GM23248 (cell line): ENCODE data around the gene SEC22C. TPM values are rescaled to one million over a fixed set of nuclear protein-coding genes. Genes with fewer than 3 reads are reported as not detected.

Experiments used
- DNase-seq: peaks from one replicate; pipeline ENCODE4 v3.0.0-alpha.2; 2015
- H2AFZ ChIP-seq: fragments of 200-600 bp; sonication (generic); 2 replicates; pipeline ENCODE4 v1.6.1; 2016; ENCODE audit warnings: antibody characterized with exemption
- H3F3A ChIP-seq: fragments of 200-600 bp; sonication (generic); 2 replicates; pipeline ENCODE4 v1.6.1; 2016; ENCODE audit warnings: mild to moderate bottlenecking, antibody characterized with exemption, mixed run types; ENCODE audit not compliant: insufficient read depth
- H3K27ac ChIP-seq: fragments of 200-600 bp; sonication (generic); 2 replicates; pipeline ENCODE4 v1.5.1; 2016; ENCODE audit warnings: mild to moderate bottlenecking
- H3K27me3 ChIP-seq: fragments of 200-600 bp; sonication (generic); replicated peaks from 2 replicates; pipeline ENCODE4 v1.6.1; 2016; ENCODE audit warnings: mild to moderate bottlenecking; ENCODE audit not compliant: insufficient read depth
- H3K36me3 ChIP-seq: fragments of 200-600 bp; sonication (generic); 2 replicates; pipeline ENCODE4 v1.6.1; 2016; ENCODE audit warnings: low read depth, mild to moderate bottlenecking
- H3K4me1 ChIP-seq: fragments of 200-600 bp; sonication (generic); 2 replicates; pipeline ENCODE4 v1.6.1; 2016; ENCODE audit warnings: mild to moderate bottlenecking; ENCODE audit not compliant: insufficient read depth
- H3K4me2 ChIP-seq: fragments of 200-600 bp; sonication (generic); one replicate; pipeline ENCODE4 v1.6.1; 2016; ENCODE audit warnings: mild to moderate bottlenecking; ENCODE audit not compliant: unreplicated experiment
- H3K4me3 ChIP-seq: fragments of 200-600 bp; sonication (generic); 2 replicates; pipeline ENCODE4 v1.5.1; 2016; ENCODE audit warnings: mild to moderate bottlenecking
- H3K79me2 ChIP-seq: fragments of 200-600 bp; sonication (generic); 2 replicates; pipeline ENCODE4 v1.6.1; 2016; ENCODE audit warnings: mild to moderate bottlenecking; ENCODE audit not compliant: insufficient read depth
- H3K9ac ChIP-seq: fragments of 200-600 bp; sonication (generic); 2 replicates; pipeline ENCODE4 v1.6.1; 2016; ENCODE audit warnings: mild to moderate bottlenecking
- H3K9me2 ChIP-seq: fragments of 200-600 bp; sonication (generic); 2 replicates; pipeline ENCODE4 v1.6.1; 2016; ENCODE audit warnings: mixed run types, mild to moderate bottlenecking, moderate library complexity; ENCODE audit not compliant: insufficient read depth
- H3K9me3 ChIP-seq: fragments of 200-600 bp; sonication (generic); one replicate; pipeline ENCODE4 v1.6.1; 2017; ENCODE audit warnings: low read depth
- H4K20me1 ChIP-seq: fragments of 200-600 bp; sonication (generic); 2 replicates; pipeline ENCODE4 v1.6.0; 2016; ENCODE audit not compliant: insufficient read depth
- EZH2 ChIP-seq: fragments of 200-600 bp; sonication (generic); IDR thresholded peaks from 2 replicates; pipeline ENCODE4 v1.6.1; 2018; ENCODE audit warnings: antibody characterized with exemption, mild to moderate bottlenecking; ENCODE audit not compliant: insufficient read depth, poor library complexity, severe bottlenecking
- EZH2phosphoT487 ChIP-seq: fragments of 200-600 bp; sonication (generic); IDR thresholded peaks from 2 replicates; pipeline ENCODE4 v1.6.1; 2018; ENCODE audit warnings: antibody characterized with exemption, moderate library complexity, mild to moderate bottlenecking, low read depth; ENCODE audit not compliant: insufficient read depth
- WGBS, 2 experiments: methylation state at CpG; one replicate each; pipeline ENCODE4 v1.1.6; 2015 to 2017; ENCODE audit warnings: low lambda C conversion rate in 2 of 2, low coverage in 1 of 2; ENCODE audit errors: missing lambda C conversion rate in 2 of 2; 5-methylcytosine and 5-hydroxymethylcytosine counted together
- in situ Hi-C: fragments of 300-500 bp; cut with MboI; formaldehyde crosslinking; loops from 2 replicates; pipeline ENCODE4 v1.15.0; 2020
- polyA plus RNA-seq: library from polyadenylated mRNA; unstranded; fragments of >200 nt; fragmentation: Nextera tagmentation; extraction: Ambion mirVana; gene quantifications from 2 replicates; pipeline ENCODE4 v1.2.1, GENCODE V29; 2016
- total RNA-seq: library from RNA; depleted of rRNA; stranded (reverse); fragments of >200 nt; shearing (Covaris generic); gene quantifications from 2 replicates; pipeline ENCODE4 v1.2.3, GENCODE V29; 2014; rRNA removed

Gene SEC22C, protein sequence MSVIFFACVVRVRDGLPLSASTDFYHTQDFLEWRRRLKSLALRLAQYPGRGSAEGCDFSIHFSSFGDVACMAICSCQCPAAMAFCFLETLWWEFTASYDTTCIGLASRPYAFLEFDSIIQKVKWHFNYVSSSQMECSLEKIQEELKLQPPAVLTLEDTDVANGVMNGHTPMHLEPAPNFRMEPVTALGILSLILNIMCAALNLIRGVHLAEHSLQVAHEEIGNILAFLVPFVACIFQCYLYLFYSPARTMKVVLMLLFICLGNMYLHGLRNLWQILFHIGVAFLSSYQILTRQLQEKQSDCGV
- total RNA-seq (67.3 and 80.1 TPM in 2 replicates), polyA plus RNA-seq (55.9 and 56.9 TPM in 2 replicates)

DNA sequence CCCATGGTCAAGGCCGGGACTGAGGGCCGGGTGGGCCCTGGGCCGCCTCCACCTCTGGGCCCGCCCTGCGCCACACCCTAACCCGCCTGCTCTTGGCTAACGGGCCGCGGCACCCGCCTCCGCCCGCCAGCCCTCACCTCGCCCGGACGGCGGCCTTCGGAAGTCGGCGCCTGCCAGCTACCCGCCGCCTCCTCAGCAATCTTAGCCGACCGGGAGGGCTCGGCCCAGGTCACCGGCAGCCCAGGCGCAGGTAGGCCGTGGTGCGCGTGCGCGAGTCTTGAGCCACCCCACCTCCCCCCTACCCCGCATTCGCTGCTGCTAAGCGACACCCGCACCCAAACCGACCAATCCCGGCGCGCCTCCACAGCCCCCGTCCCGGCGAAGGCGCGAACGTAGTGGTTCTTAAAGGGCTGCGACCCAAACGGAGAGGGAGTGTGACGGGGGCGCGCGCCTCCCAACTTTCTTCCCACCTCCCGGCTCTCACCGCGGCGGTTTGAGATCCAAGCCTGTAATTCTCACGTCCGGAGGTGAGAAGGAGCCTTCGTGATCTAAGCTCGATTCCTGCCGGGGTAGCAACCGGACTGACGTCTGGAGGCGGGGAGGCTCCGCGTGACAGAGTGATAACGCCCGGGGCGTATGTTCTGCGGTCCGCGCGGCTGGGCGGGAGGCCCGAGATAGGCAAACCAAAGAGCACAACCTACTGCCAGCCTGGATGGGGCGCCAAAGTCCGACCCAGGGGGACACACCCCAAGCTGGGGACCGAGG, at the start of gene SEC22C:
SEC22C (minus strand) TSS at position 259 of the 765 bp plus-strand sequence. CDS start 12,921 bp downstream, outside the sequence.
- no peaks in the 10 kb centered on the region for H3K27me3 ChIP-seq
- peak within 1 kb of the TSS; percentile 83 for H3K4me2 ChIP-seq
- H3K27ac ChIP-seq = peak within 1 kb of the TSS; percentile 68
- H3K36me3 ChIP-seq = no peaks in the 10 kb centered on the region; the same call in 1 of the 2 replicates
- H3K4me1 ChIP-seq = peaks cover 9% of the 10 kb centered on the region
- H3K9me3 ChIP-seq = no peaks in the 10 kb centered on the region
- H2AFZ ChIP-seq = peak within 1 kb of the TSS; percentile 78
- in situ Hi-C loops = no loop called here
- peak within 1 kb of the TSS; percentile 91 for H3K9ac ChIP-seq
- TF ChIP-seq EZH2 (no peak), EZH2phosphoT487 (no peak)
- H3F3A ChIP-seq = 0 out of 2 replicates have a peak, but pooled peaks cover 6% of the 10 kb centered on the region
- H3K9me2 ChIP-seq = no peaks in the 10 kb centered on the region
- H3K79me2 ChIP-seq = peaks cover 47% of the 10 kb centered on the region
- peak within 1 kb of the TSS; percentile 77 for H3K4me3 ChIP-seq
- DNase-seq = peak; percentile 97
- no peaks in the 10 kb centered on the region for H4K20me1 ChIP-seq
- 1 to 2% methylated on average over 49 to 66 of the region's 77 CpGs for WGBS, 2 experiments

DNA sequence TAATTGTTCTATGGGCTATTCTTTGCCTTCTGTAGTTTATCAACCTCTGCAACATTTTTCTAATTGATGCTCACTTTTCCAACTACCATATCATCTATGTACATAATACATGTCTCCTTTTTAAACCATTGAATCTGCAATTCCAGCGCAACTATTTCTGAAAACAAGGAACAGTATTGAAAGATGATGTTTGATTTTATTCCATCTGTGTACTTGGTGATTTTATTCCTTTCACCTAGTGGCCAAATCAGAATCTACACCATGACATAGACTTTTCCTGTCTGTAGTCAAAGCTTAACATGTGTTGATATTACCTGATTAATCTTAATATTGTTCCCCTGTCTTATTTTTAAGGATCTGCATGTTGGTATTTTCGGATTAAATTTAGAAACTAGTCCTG, 31.7 kb upstream of the SEC22C start:
- Histone ChIP-seq H3K4me1 (peaks cover 10% of the 10 kb centered on the region; the same call in 1 of the 2 replicates), H3K36me3 (0 out of 2 replicates have a peak, but pooled peaks cover 6% of the 10 kb centered on the region), H3K27me3 (no peaks in the 10 kb centered on the region), H3K9me3 (no peaks in the 10 kb centered on the region), H3K9me2 (no peaks in the 10 kb centered on the region), H3F3A (no peaks in the 10 kb centered on the region), H2AFZ (no peak overlapping the region), H3K9ac (no peak overlapping the region), H3K4me2 (no peak overlapping the region), H3K79me2 (peaks cover 100% of the 10 kb centered on the region), H3K4me3 (no peak overlapping the region), H3K27ac (no peak overlapping the region), H4K20me1 (no peaks in the 10 kb centered on the region; the same call in 1 of the 2 replicates)
- in situ Hi-C loops = no loop called here
- peak; percentile 38 for DNase-seq
- TF ChIP-seq EZH2phosphoT487 (no peak), EZH2 (no peak)
- WGBS, 2 experiments = 75 to 80% methylated on average over 2 of the region's 2 CpGs

DNA sequence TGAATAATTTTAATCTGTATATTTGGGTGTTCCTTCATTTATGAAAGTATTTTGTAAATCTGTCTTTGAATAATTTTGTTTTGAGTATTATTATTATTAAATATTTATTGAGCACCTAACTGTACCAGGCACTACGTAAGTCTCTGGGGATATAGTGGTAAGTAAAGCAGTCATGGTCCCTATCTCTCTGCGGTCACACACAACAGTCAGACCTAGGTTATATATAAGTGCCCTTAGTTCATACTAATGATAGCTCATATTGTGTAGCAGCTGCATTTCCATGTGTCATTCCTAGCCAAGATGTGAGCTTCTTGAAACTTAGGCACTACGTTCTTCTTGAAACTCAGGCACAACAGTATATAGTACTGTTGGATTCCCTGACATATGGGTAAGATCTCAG, 31.2 kb upstream of the SEC22C start:
- no peak overlapping the region for H3K9ac ChIP-seq
- no peak for DNase-seq
- no peaks in the 10 kb centered on the region for H3K9me3 ChIP-seq
- H3K9me2 ChIP-seq = no peaks in the 10 kb centered on the region
- H3K4me2 ChIP-seq = no peak overlapping the region
- H4K20me1 ChIP-seq = no peaks in the 10 kb centered on the region; the same call in 1 of the 2 replicates
- in situ Hi-C loops = no loop called here
- H3K79me2 ChIP-seq = peaks cover 100% of the 10 kb centered on the region
- H3K4me3 ChIP-seq = no peak overlapping the region
- H3K27ac ChIP-seq = peak overlapping the region; percentile 0; the same call in 1 of the 2 replicates
- 88 to 93% methylated on average over 3 of the region's 3 CpGs for WGBS, 2 experiments
- TF ChIP-seq EZH2phosphoT487 = no peak
- TF ChIP-seq EZH2 = no peak
- 0 out of 2 replicates have a peak, but pooled peaks cover 9% of the 10 kb centered on the region for H3K36me3 ChIP-seq
- H2AFZ ChIP-seq = no peak overlapping the region
- no peaks in the 10 kb centered on the region for H3F3A ChIP-seq
- peaks cover 10% of the 10 kb centered on the region; the same call in 1 of the 2 replicates for H3K4me1 ChIP-seq
- H3K27me3 ChIP-seq = no peaks in the 10 kb centered on the region

DNA sequence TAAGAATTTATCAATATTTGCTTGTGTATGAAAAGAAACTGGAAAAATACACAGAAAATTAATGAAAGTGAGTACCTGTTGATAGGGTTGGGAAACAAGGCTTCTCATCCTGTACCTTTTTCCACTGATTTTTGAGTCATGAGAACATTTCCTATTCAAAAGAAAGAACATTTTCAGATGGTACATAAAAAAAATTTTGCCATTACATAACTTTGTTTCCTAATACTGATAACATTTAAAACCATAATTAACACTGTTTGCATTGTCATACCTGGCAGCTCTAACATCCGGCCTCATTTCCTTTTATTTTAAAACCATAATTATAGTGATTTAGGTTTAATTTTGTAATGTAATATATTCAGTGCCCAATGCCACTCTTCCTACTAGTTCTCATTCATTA, 30.4 kb upstream of the SEC22C start:
- TF ChIP-seq EZH2phosphoT487 = no peak
- no peak for TF ChIP-seq EZH2
- Histone ChIP-seq H3K9me2 (no peaks in the 10 kb centered on the region), H3K4me1 (peaks cover 10% of the 10 kb centered on the region; the same call in 1 of the 2 replicates), H3K9me3 (no peaks in the 10 kb centered on the region), H2AFZ (no peak overlapping the region), H3K27me3 (no peaks in the 10 kb centered on the region), H3K4me3 (no peak overlapping the region), H3K27ac (no peak overlapping the region), H3K4me2 (no peak overlapping the region), H3K36me3 (peaks cover 3% of the 10 kb centered on the region; the same call in 1 of the 2 replicates), H3K79me2 (peaks cover 100% of the 10 kb centered on the region), H3K9ac (no peak overlapping the region), H4K20me1 (no peaks in the 10 kb centered on the region; the same call in 1 of the 2 replicates), H3F3A (no peaks in the 10 kb centered on the region)
- DNase-seq = no peak
- in situ Hi-C loops = no loop called here
- WGBS, 2 experiments = 73 to 81% methylated on average over 1 of the region's 1 CpG
